ENCODE data around the gene RIPOR2. TPM values are rescaled to one million over a fixed set of nuclear protein-coding genes. Genes with fewer than 3 reads are reported as not detected.

RIPOR2 gene
- total RNA-seq, 4 donors from 2014 or later = 3.7 to 112 (median 6.1) TPM

GRCh38 chr6:24922814-24923213 is 12.9 kb downstream of the RIPOR2 start:
- Histone ChIP-seq H3K4me1 (peaks cover 0 to 9% (median 3%) of the 10 kb centered on the region in 4 donors), H3K9me3 (no peaks in the 10 kb centered on the region), H3K36me3 (no peaks in the 10 kb centered on the region), H3K4me3 (no peak overlapping the region), H3K27ac (no peak overlapping the region), H3K27me3 (no peaks in the 10 kb centered on the region)
- no peak for TF ChIP-seq CTCF (IDR thresholded peaks at IDR 0.05)
- TF ChIP-seq POLR2A (IDR thresholded peaks at IDR 0.05) = no peak
- no peak for DNase-seq

- Histone ChIP-seq H3K27ac (peak overlapping the region in 1 of 4 donors; percentile 25), H3K4me1 (peaks cover 0 to 5% (median 2%) of the 10 kb centered on the region in 4 donors), H3K4me3 (no peak overlapping the region), H3K27me3 (no peaks in the 10 kb centered on the region), H3K36me3 (no peaks in the 10 kb centered on the region), H3K9me3 (no peaks in the 10 kb centered on the region)
- no peak for DNase-seq
- no peak for TF ChIP-seq POLR2A (IDR thresholded peaks at IDR 0.05)
Observed at GRCh38 chr6:24922170-24922569, 13.6 kb downstream of the RIPOR2 start.

GRCh38 chr6:24920136-24920535 is 15.6 kb downstream of the RIPOR2 start:
- H3K27me3 ChIP-seq = no peaks in the 10 kb centered on the region
- H3K9me3 ChIP-seq = no peaks in the 10 kb centered on the region
- no peak for TF ChIP-seq POLR2A (IDR thresholded peaks at IDR 0.05)
- TF ChIP-seq CTCF (IDR thresholded peaks at IDR 0.05) = no peak
- H3K4me1 ChIP-seq = peaks cover 0 to 5% (median 2%) of the 10 kb centered on the region in 4 donors
- no peak overlapping the region for H3K4me3 ChIP-seq
- no peak for DNase-seq
- no peaks in the 10 kb centered on the region for H3K36me3 ChIP-seq
- peak overlapping the region in 1 of 4 donors; percentile 58 for H3K27ac ChIP-seq

GRCh38 chr6:24919056-24919892 is 16.5 kb downstream of the RIPOR2 start:
- peak overlapping the region in 1 of 4 donors; percentile 58 for H3K27ac ChIP-seq
- DNase-seq = peak in 1 of 3 donors; percentile 44

GRCh38 chr6:24918641-24919055 is 17.1 kb downstream of the RIPOR2 start:
- H3K4me3 ChIP-seq = no peak overlapping the region
- peaks cover 0 to 5% (median 2%) of the 10 kb centered on the region in 4 donors for H3K4me1 ChIP-seq
- H3K27ac ChIP-seq = peak overlapping the region in 1 of 4 donors; percentile 58
- no peaks in the 10 kb centered on the region for H3K27me3 ChIP-seq
- H3K9me3 ChIP-seq = no peaks in the 10 kb centered on the region
- DNase-seq = no peak
- TF ChIP-seq CTCF (IDR thresholded peaks at IDR 0.05) = no peak
- no peak for TF ChIP-seq POLR2A (IDR thresholded peaks at IDR 0.05)
- H3K36me3 ChIP-seq = no peaks in the 10 kb centered on the region

More at GRCh38 chr6:24919056-24919892, 16.5 kb downstream of the RIPOR2 start:
- Histone ChIP-seq H3K9me3 (no peaks in the 10 kb centered on the region), H3K36me3 (no peaks in the 10 kb centered on the region), H3K4me3 (no peak overlapping the region), H3K27me3 (no peaks in the 10 kb centered on the region), H3K4me1 (peaks cover 0 to 5% (median 2%) of the 10 kb centered on the region in 4 donors)
- TF ChIP-seq POLR2A (IDR thresholded peaks at IDR 0.05) = no peak
- no peak for TF ChIP-seq CTCF (IDR thresholded peaks at IDR 0.05)

GRCh38 chr6:24916496-24916895 is 19.3 kb downstream of the RIPOR2 start:
- Histone ChIP-seq H3K4me1 (peaks cover 0 to 16% (median 6%) of the 10 kb centered on the region in 4 donors), H3K9me3 (no peaks in the 10 kb centered on the region), H3K36me3 (no peaks in the 10 kb centered on the region), H3K27me3 (no peaks in the 10 kb centered on the region), H3K4me3 (no peak overlapping the region), H3K27ac (no peak overlapping the region)
- TF ChIP-seq CTCF (IDR thresholded peaks at IDR 0.05) (no peak), POLR2A (IDR thresholded peaks at IDR 0.05) (no peak)
- DNase-seq = no peak

Measured in Peyer's patch (tissue), 4 donors.